HEK293T (cell line): ENCODE measurements around the gene TRAPPC10.

ENCODE experiments used
- ARNT ChIP-seq: fragments of 450-650 bp; IDR thresholded peaks from 2 replicates; pipeline ENCODE4 v1.6.1; 2017; ENCODE audit warnings: mild to moderate bottlenecking
- BHLHE40 ChIP-seq: fragments of 450-650 bp; IDR thresholded peaks from 2 replicates; pipeline ENCODE4 v1.6.1; 2016; ENCODE audit warnings: mild to moderate bottlenecking, moderate library complexity, borderline replicate concordance
- ELF4 ChIP-seq: fragments of 450-650 bp; IDR thresholded peaks from 2 replicates; pipeline ENCODE4 v1.6.1; 2017; ENCODE audit warnings: antibody characterized with exemption
- LEF1 ChIP-seq: fragments of 450-650 bp; IDR thresholded peaks from 2 replicates; pipeline ENCODE4 v1.6.1; 2017; ENCODE audit warnings: mild to moderate bottlenecking, borderline replicate concordance
- SUZ12 ChIP-seq: fragments of 450-650 bp; IDR thresholded peaks from 2 replicates; pipeline ENCODE4 v1.6.1; 2016; ENCODE audit warnings: mild to moderate bottlenecking
- TARDBP ChIP-seq: fragments of 450-650 bp; IDR thresholded peaks from 2 replicates; pipeline ENCODE4 v1.6.1; 2016

- TF ChIP-seq BHLHE40, result no peak
- no peak for TF ChIP-seq ARNT
- TF ChIP-seq SUZ12, result no peak
- TF ChIP-seq ELF4, result no peak
- TF ChIP-seq LEF1, result no peak
- TF ChIP-seq TARDBP, result no peak
Observed at GRCh38 chr21:43968410-43969114, 43.5 kb upstream of the TRAPPC10 start.
